Nucleus accumbens (tissue), 56 donors: Measurements from ENCODE around the gene BNC1.
"Not testable (repeated sequence)": the region's sequence is repeated elsewhere in the genome, so short reads cannot be mapped to it uniquely, and the experiment has no call there.

Experiments used
- DNase-seq, 56 donors: peaks; one replicate each; lab custom pipeline; 2025; lab: John Stamatoyannopoulos, UW

Gene BNC1

GRCh38 chr15:83250781-83251180 lies 33.7 kb downstream of the BNC1 start:
- DNase-seq: no peak

GRCh38 chr15:83249030-83249343 lies 35.5 kb downstream of the BNC1 start:
- no peak for DNase-seq

- DNase-seq: peak in 16 of 56 donors; percentile 1 to 42 (median 9)
These were observed 36.1 kb downstream of the BNC1 start for GRCh38 chr15:83248151-83249029.

- no peak for DNase-seq
These were observed 40.8 kb downstream of the BNC1 start for GRCh38 chr15:83243634-83244033.

GRCh38 chr15:83230242-83230641 lies 54.2 kb downstream of the BNC1 start:
- DNase-seq: no peak

GRCh38 chr15:83225449-83225848 lies 59.0 kb downstream of the BNC1 start:
- DNase-seq: no peak

GRCh38 chr15:83221781-83222180 lies 62.7 kb downstream of the BNC1 start:
- DNase-seq: not testable (repeated sequence)

GRCh38 chr15:83219026-83219425 lies 65.4 kb downstream of the BNC1 start:
- DNase-seq: no peak

- no peak for DNase-seq
These were observed 69.2 kb downstream of the BNC1 start for GRCh38 chr15:83215306-83215705.

- peak in 1 of 56 donors; percentile 10 for DNase-seq
These were observed 73.8 kb downstream of the BNC1 start for GRCh38 chr15:83210619-83211018.

- no peak for DNase-seq
These were observed 75.1 kb downstream of the BNC1 start for GRCh38 chr15:83209333-83209732.

- DNase-seq: no peak
These were observed 76.2 kb downstream of the BNC1 start for GRCh38 chr15:83208367-83208661.

- peak in 49 of 56 donors; percentile 11 to 86 (median 57) for DNase-seq
These were observed 76.7 kb downstream of the BNC1 start, which contains the start of gene HDGFL3 for GRCh38 chr15:83207660-83208366. TSS of gene HDGFL3 (minus strand) at chr15:83207823. CDS start at chr15:83207414, 409 bp downstream.

- peak in 34 of 56 donors; percentile 7 to 74 (median 36) for DNase-seq
These were observed 77.3 kb downstream of the BNC1 start for GRCh38 chr15:83207009-83207659.

- peak in 12 of 56 donors; percentile 10 to 36 (median 18) for DNase-seq
These were observed 77.9 kb downstream of the BNC1 start for GRCh38 chr15:83206526-83207008.
